HG03280 (cell line): ENCODE results near the gene TMEM50B.
A peak's percentile ranks its signal among the peaks of the same experiment; 100 is the strongest.
"Not testable (repeated sequence)": the region's sequence is repeated elsewhere in the genome, so short reads cannot be mapped to it uniquely, and the experiment has no call there.

Experiments used
- ATAC-seq: cut with Tn5 transposase; IDR thresholded peaks from one replicate; pipeline ENCODE4 v1.9.1; 2021; ENCODE audit warnings: mild to moderate bottlenecking, moderate library complexity; ENCODE audit not compliant: unreplicated experiment

Gene TMEM50B

DNA sequence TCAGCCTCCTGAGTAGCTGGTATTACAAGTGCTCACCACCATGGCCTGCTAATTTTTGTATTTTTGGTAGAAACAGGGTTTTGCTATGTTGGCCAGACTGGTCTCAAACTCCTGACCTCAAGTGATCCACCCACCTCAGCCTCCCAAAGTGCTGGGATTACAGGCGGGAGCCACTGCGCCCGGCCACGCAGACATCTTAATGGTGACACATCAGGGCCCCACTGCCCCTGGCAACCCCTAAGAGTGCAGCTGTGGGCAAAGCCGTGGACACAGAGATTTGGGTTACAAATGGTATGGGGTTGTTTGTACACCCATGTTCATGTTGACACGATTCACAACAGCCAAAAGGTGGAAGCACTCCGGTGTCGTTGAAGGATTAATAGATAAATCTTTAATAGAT lies 46.8 kb downstream of the TMEM50B start:
- no peak for ATAC-seq

DNA sequence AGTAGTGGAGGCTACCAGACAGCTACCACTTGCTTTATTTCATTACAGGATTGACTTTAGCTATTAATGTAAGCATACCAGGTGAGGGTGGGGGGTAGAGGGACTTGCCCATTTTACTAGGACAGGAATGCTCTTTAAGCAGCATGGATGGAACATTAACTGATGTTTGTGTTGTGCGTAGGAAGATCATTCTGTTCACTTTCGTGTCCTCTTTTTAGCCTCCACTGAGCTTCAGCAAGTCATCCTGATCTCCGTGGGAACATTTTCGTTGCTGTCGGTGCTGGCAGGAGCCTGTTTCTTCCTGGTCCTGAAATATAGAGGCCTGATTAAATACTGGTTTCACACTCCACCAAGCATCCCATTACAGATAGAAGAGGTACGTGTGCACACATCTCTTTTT lies 47.3 kb downstream of the TMEM50B start:
- ATAC-seq: no peak

DNA sequence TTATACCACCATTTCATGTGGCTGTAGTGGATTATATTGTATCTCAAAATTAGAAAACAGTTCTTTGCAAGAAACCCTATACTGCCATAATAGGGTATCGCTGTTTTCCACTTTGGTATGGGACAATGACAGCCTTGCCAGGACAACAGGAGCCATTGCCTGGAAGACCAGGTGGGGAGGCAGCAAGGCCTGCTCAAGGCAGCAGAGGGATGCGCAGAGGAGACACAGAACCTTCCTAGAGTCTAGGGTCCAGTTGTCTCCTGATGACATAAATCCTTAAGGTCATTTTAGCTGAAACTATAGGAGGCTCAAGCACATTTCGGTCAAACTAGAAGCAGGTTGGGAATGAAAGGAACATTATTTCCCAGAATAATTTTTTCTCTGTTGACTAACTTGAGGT lies 48.9 kb downstream of the TMEM50B start:
- no peak for ATAC-seq

DNA sequence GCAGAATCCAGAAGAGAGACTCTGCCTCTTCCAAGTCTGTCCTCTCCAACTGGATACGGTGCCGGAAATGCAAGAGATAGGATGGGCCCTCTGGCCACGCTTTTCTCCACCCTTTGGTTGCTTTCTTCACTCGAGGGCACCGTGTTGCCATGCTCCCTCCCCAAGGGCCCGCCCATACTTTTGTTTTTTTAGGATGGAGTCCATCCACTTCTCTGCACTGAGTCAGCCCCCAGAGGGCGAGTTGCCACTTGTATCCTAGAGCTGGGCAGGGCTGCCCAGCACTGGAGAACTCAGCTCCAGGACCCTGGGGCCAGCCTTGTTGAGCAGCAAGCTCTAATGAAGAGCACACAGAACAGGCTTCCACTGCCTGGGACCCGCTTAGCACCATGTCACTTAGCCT lies 51.1 kb downstream of the TMEM50B start:
- ATAC-seq: no peak

DNA sequence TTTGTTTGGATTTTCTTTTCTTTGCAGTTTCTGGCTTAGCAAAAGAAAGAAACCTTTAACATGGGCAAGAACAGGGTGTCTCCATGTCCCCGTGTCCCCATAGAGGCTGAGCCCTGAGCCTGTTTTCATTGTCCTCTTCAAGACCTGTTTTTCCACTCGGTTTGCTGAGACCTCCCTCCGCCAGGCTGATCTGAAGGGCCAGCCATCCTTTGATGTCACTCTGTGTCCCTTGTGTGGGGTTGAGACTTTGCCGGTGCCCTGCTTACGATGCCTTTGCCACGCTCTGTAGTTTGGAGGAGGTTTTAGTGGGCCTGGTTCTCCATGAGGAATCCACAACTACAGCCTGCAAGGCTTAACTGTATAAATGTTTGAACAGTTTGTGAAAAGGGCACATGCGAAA lies 52.7 kb downstream of the TMEM50B start:
- no peak for ATAC-seq

DNA sequence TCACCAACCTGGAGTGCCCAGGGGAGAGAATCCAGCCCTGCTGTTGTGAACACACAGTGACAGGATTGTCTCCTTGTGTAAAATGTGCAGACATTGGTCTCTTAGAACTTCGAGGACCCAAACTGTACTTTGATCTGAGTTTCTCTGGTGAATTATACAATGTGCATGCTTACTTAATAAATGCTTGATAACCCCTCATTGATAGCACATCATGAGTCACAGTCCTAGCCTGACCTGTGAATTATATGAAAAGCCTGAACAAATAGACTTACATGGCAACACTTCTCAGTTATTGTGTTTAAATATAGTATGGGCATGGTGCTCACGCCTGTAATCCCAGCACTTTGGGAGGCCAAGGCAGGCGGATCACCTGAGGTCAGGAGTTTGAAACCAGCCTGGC lies 53.9 kb downstream of the TMEM50B start:
- no peak for ATAC-seq

DNA sequence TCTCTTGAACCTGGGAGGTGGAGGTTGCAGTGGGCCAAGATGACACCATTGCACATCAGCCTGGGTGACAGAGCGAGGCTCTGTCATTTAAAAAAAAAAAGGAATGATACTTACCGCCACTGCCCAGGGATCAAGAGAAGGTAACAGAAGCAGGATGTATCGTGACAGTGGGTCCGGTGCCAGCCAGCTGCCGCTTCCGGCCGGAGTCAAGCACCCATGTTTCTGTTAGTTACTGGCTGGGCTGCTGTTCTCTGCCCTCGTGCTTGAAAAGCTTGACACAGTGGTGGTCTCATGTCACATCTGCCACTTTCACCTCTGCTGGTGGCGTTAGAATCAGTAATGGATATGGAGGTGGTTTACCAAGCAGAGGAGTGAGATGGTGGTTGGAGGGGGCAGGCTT lies 55.6 kb downstream of the TMEM50B start:
- ATAC-seq: no peak

DNA sequence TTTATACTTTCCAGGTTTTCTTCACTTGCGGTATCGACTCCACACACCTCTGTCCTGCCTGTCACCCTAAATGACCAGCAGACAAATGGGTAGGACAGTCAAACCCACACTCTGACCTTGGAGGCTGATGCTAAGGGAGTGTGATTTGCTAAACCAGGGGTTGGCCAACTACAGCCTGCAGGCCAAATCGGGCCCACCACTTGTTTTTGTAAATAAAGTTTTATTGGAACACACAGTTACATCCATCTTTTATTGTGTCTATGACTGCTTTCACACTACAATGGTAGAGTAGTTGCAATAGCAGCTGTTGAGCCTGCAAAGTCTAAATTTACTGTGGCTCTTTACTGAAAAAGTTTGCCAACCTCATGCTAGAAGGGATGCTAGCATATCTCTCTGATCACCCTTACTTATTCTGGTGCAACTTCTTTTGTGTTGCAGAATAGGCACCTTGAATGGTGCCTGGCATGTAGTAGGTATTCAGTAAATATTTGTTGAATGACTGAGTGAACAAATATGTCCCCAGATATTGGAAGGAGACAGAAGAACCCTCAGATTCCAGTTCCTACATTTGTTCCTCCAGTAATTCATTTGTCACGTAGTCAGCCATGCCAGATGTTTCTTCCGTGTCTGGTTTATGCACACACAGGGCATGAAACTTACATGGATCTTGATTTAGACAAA lies 57.9 kb downstream of the TMEM50B start:
- ATAC-seq: no peak

DNA sequence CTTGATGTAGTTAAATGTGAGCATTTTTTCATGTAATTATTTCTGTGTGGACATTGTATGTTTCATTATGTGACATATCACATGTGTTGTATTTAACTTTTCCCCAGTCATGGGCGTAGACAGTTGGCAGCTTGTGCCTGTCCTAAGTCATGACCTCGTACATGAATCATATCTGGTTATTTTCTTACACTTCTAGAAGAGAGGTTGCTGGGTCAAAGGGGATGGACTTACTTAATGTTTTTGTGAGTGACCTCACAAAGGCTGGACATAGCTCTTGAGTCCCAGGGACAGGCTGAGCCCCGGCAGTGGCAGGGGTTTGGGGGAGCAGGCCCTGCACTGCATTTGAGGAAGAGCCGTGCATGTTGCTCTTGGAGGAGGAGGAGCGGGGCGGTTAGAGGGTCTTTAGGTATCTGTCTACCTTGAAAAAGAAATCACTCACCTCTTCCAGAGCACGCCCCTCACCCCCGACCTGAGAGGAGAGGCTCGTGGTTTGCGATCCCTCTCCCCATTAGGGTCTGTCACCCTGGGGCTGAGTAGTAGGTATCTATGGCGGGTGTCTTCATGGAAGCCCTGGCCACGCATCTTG lies 60.1 kb downstream of the TMEM50B start:
- ATAC-seq: no peak

DNA sequence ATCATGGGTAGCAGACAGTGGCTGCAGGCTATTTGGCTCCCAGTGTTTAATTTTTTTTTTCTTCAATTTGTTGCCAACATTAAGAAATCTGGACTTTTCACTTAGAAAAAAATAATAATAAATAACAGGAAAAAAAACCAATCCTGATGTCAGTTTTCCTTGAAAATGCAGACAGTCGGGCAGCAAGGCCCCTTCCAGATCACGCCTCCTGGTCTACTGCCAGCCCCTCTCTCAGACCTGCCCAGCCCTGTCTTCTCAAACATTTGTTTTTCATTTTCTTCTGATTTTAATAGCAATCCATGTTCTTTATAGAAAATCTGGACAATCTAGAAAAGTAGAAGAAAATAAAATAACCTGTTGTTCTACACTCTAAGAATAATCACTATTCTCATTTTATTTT lies 61.1 kb downstream of the TMEM50B start:
- no peak for ATAC-seq

DNA sequence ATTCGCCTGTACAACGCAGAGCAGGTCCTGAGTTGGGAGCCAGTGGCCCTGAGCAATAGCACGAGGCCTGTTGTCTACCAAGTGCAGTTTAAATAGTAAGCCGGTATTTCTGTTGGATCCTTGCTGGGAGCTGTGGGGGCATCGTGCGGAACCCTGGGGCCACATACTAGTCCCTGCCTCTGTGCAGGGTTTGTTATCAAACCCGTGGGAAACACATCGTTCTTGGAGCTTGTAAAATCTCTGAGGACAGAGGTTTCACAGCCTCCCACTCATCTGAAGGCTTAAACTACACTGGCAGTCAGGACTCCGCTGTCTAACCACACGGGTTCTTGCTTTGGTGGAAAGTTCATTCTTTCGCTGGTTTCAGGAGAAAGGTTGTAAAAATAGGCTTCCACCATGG lies 64.8 kb downstream of the TMEM50B start:
- no peak for ATAC-seq

DNA sequence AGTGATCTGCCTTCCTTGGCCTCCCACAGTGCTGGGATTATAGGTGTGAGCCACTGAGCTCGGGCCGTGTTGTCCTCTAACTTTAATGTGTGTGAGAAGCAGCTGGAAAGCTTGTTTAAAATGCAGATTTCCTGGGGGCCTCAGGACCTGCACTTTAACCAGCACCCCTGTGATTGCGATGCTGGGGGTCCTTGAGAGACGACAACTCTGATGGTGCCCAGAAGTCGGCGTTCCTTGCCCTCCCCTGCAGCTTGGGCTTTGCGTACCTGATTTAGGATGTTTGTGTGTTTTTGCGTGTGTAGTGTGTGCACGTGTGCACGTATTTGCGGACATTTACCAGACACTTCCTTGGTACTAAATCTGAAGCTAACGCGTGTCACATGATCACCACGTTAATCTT lies 65.7 kb downstream of the TMEM50B start:
- no peak for ATAC-seq

DNA sequence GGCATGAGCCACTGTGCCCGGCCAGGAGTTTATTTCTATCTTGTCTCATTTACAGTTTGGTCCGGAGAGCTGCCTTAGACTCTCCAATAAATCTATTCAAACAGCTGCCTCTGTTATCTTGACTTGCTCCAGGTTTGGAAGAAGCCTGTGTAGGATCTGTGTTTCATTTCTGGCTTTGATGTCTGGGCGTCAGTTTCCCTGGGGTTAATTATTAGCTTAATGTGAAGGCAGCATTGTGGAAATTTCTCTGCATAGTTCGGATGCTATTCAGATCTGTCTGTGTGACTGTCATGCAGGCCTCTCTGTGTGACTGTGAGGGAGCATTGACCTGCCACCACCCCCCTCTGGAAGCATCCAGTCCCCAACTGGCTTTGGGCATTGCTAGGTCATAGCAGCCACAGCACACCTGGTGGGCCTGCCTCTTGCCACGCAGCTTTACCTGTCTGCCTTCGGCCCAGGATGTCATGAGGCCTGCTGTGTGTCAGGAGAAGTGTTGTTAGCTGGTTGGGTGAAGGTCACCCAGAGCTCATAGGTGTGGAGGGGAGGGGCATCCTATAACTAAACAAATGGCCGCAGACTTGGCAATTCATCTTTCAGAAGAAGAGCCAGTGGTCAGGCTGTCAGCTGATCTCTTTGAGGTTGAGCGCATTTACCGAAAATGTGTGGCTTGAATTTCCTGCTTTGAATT lies 66.8 kb downstream of the TMEM50B start:
- ATAC-seq: no peak

DNA sequence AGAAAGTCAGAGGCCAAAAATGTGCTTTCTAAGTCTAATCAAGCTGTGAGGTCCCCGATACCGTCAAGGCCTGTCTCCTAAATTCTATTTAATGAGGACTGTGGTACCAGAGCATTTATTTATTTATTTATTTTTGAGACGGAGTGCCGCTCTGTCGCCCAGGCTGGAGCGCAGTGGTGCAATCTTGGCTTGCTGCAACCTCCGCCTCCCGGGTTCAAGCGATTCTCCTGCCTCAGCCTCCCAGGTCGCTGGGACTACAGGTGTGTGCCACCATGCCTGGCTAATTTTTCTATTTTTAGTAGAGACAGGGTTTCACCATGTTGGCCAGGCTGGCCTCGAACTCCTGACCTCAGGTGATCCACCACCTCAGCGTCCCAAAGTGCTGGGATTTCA lies 67.3 kb downstream of the TMEM50B start:
- ATAC-seq: not testable (repeated sequence)

DNA sequence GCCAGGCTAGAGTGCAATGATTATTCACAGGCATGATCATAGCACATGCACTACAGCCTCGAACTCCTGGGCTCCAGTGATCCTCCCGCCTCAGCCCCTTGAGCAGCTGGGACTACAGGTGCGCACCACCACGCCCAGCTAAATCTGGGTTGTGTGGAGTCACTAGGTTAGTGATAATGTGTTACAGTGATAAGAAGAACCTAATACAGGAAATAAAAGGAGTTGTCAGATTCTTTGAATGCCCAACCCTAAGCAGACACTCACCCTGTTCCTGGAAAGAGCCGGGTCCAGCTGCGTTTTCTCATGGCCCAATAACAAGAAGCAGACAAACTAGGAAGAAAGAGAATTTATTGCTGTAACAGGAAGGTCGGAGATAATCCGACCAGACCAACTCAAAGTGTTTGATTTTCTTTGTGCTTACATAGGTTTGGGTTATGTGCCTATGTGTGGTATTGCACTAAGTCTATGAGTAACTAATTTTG lies 67.8 kb downstream of the TMEM50B start:
- no peak for ATAC-seq

DNA sequence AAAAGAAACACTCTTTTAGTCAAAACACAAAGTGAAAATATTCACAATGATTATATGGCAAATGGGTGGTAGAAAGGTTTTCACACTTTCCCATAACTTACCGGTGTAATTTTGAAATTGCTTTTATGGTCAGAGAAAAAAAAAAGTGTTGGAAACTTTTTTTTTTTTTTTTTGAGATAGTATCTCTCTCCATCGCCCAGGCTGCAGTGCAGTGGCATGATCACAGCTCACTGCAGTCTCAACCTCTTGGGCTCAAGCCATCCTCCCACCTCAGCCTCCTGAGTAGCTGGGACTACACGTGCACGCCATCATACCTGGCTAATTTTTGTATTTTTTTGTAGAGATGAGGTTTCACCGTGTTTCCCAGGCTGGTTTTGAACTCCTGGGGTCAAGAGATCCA lies 73.3 kb downstream of the TMEM50B start:
- no peak for ATAC-seq

DNA sequence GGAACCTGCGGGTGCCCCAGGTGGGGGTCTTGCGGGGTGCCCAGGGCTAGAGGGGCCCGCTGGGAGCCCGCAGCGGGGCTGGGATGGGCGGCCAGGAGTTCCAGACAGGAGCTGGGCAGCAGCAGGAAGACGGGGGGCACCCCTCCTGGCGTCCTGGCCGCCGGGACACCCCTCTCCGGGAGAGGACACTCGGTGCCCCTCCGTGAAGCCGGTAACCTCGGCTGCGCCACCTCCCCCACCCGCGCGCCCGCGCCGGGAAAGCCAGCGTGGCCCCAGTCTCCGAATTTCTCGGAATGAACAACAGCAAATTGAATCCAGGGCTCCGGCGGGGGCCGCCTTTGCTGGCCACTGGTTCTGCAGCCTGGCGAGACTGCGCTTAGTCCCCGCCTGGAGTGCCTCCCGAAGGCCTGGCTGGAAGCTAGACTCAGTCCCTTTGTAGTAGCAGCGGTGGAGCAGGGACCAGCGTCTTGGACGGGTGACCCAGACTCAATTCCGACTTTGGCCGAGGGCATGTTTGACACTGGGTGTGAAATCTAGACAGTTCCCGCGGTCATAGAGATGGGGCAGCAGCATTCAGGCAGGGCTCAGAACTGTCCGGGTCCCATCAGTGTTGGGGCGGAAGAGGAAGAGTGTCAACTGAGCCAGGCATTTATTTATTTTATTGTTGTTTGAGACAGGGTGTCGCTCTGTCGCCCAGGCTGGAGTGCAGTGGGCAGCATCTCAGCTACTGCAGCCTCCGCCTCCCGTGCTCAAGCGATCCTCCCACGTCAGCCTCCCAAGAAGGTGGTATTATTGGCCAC lies 75.8 kb downstream of the TMEM50B start:
- ATAC-seq: peak; percentile 35

DNA sequence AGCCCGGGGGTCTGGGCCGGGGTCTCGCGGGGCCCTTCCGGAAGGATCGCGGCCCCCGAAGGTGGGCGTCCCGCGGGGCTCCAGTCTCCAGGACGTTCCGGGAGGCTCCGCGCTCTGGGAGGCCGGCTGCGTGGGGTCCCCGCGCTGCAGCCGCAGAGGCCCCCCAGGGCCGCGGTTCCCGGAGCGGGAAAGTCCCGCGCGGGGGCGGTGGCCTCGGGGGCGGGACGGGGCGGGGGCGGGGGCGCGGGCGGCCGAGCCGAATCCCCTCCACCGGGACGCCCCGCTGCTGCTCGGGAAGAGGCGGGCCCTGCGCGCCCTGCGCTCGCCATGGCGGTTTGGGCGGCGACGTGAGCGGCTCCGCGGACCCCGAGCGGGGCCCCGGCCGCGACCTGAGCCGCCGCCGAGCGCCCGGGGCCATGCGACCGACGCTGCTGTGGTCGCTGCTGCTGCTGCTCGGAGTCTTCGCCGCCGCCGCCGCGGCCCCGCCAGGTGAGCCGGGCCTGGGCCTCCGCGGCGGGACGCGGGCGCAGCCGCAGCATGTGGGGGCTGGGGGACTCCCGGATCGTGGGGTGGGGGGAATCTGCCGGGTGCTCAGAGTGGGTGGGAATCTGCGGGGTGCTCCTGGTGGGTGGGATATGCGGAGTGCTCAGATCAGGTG lies 76.5 kb downstream of the TMEM50B start, which contains the start of gene IFNGR2:
TSS of gene IFNGR2 (plus strand) at position 286 of the 658 bp plus-strand sequence. CDS start at position 417, 131 bp downstream.
- ATAC-seq: peak; percentile 38

DNA sequence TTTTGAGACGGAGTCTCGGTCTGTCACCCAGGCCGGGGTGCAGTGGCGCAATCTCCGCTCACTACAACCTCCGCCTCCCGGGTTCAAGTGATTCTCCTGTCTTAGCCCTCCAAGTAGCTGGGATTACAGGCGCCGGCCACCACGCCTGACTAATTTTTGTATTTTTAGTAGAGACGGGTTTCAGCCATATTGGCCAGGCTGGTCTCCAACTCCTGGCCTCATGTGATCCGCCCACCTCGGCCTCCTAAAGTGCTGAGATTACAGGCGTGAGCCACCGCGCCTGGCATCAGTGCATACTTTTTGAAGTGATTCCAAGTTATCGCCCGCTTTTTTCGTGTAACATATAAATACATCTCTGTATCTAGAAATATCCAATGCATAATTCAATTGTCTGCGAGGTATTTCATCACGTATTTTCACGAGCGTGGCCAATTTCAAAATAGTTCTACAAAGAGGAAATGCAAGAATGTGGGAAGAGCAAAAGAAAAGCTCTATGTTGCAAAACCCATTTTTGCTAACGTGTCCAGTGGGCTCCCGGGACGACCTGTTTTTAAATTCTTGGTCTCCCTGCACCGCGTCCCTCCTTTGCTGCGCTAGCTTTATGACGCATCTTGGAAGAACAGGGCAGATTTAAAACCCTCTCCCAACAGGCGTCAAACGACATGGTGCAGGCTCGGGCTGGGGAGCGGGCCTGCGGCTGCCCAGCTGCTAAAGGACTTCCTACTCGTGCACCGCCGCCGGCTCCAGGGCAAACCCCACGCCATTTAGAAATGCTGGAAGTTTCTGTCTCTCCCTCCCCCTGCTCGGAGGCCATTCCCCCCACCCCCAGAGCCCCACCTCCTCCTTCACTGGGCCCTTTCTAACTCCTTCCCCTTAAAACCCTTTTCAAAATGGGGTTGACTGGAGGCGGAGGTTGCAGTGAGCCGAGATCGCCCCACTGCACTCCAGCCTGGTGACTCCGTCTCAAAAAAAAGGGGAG lies 77.5 kb downstream of the TMEM50B start:
- no peak for ATAC-seq

DNA sequence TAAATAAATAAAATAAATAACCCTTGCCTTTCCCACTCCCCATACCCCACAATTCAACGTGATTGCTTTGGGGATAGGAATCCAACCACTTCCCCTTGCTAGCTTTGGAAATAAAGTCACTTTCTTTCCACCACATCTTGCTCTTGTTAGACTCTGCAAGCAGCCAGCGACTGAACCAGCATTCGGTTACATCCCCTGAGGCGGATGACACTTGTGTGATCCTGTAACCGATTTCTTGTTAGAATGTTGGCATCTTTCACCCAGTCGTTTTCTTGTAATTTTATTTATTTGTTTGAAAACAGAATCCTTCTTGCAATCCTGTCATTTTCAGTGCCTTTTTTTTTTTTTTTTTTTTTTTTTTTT lies 78.2 kb downstream of the TMEM50B start:
- no peak for ATAC-seq
